PC-3 (cell line): ENCODE results near the gene THOC5.

Source experiments
- CTCF ChIP-seq: fragments of 300-600 bp; sonication (generic); conservative IDR thresholded peaks from 2 replicates; pipeline ENCODE4 v1.5.1; 2017; ENCODE audit warnings: antibody characterized with exemption, low read depth, mild to moderate bottlenecking, low read length
- EZH2 ChIP-seq: fragments of 300-600 bp; sonication (generic); IDR thresholded peaks from one replicate; pipeline ENCODE4 v1.6.1; 2017; ENCODE audit warnings: antibody characterized with exemption, mild to moderate bottlenecking, low read length; ENCODE audit not compliant: unreplicated experiment
- EZH2phosphoT487 ChIP-seq: fragments of 300-600 bp; sonication (generic); IDR thresholded peaks from 2 replicates; pipeline ENCODE4 v1.6.1; 2018; ENCODE audit warnings: mild to moderate bottlenecking, antibody characterized with exemption, low read length, borderline replicate concordance

GRCh38 chr22:29478326-29479276 lies 75.0 kb downstream of the THOC5 start:
- no peak for TF ChIP-seq CTCF
- TF ChIP-seq EZH2, result no peak
- TF ChIP-seq EZH2phosphoT487, result no peak
